Activated CD4-positive, alpha-beta memory T cell treated with anti-CD3 and anti-CD28 coated beads, Interleukin-2, amount 10 ng/mL, durations not matched to agents 7 days and 5 days (primary cell): ENCODE results near the gene CHAT. TPM values are rescaled to one million over a fixed set of nuclear protein-coding genes. Genes with fewer than 3 reads are reported as not detected.
"Not testable (repeated sequence)": the region's sequence is repeated elsewhere in the genome, so short reads cannot be mapped to it uniquely, and the experiment has no call there.

Experiments
- CTCF ChIA-PET: fragments of 350-600 bp; sonication (Branson Sonifier 250); formaldehyde crosslinking; loops from one replicate; lab custom pipeline; 2021; ENCODE audit warnings: antibody characterized with exemption, inconsistent platforms; lab: Charles Lee
- POLR2A ChIA-PET: fragments of 350-600 bp; sonication (Branson Sonifier 250); formaldehyde crosslinking; loops from one replicate; lab custom pipeline; 2021; ENCODE audit warnings: antibody characterized with exemption; lab: Charles Lee
- DNase-seq: peaks from one replicate; pipeline ENCODE4 v3.0.0-alpha.2; 2020
- H3K27ac Mint-ChIP-seq: one replicate; pipeline ENCODE4 v1.8.0; 2021; ENCODE audit warnings: mild to moderate bottlenecking, mixed read lengths
- H3K27me3 Mint-ChIP-seq: one replicate; pipeline ENCODE4 v1.8.0; 2021; ENCODE audit warnings: mixed read lengths
- H3K36me3 Mint-ChIP-seq: one replicate; pipeline ENCODE4 v1.8.0; 2021; ENCODE audit warnings: low read depth, mixed read lengths
- H3K4me1 Mint-ChIP-seq: one replicate; pipeline ENCODE4 v1.8.0; 2021; ENCODE audit warnings: mixed read lengths
- H3K4me3 Mint-ChIP-seq: one replicate; pipeline ENCODE4 v1.8.0; 2021; ENCODE audit warnings: mild to moderate bottlenecking, mixed read lengths
- H3K9me3 Mint-ChIP-seq: one replicate; pipeline ENCODE4 v1.8.0; 2021; ENCODE audit warnings: mixed read lengths
- total RNA-seq, 2 experiments: library from RNA; stranded (reverse); gene quantifications; one replicate each; pipeline ENCODE4 v1.2.3, GENCODE V29; 2021

CHAT gene
- total RNA-seq, 2 experiments from 2014 or later = not detected

- Mint-ChIP-seq H3K4me3 (no peak overlapping the region), H3K36me3 (no peaks in the 10 kb centered on the region), H3K27ac (no peak overlapping the region), H3K27me3 (no peaks in the 10 kb centered on the region), H3K4me1 (no peaks in the 10 kb centered on the region), H3K9me3 (peaks cover 6% of the 10 kb centered on the region)
- ChIA-PET CTCF (no interaction called here), POLR2A (no interaction called here)
- DNase-seq = no peak
These were observed 48.5 kb downstream of the CHAT start for GRCh38 chr10:49662169-49662830.

- Mint-ChIP-seq H3K9me3 (peaks cover 6% of the 10 kb centered on the region), H3K27ac (no peak overlapping the region), H3K4me3 (no peak overlapping the region), H3K36me3 (no peaks in the 10 kb centered on the region), H3K27me3 (no peaks in the 10 kb centered on the region), H3K4me1 (no peaks in the 10 kb centered on the region)
- DNase-seq = no peak
- POLR2A ChIA-PET = no interaction called here
- CTCF ChIA-PET = no interaction called here
These were observed 49.8 kb downstream of the CHAT start for GRCh38 chr10:49663596-49663995.

GRCh38 chr10:49664006-49664841 is 50.4 kb downstream of the CHAT start:
- no peak for DNase-seq
- POLR2A ChIA-PET = no interaction called here
- Mint-ChIP-seq H3K27me3 (no peaks in the 10 kb centered on the region), H3K36me3 (no peaks in the 10 kb centered on the region), H3K27ac (no peak overlapping the region), H3K9me3 (peaks cover 2% of the 10 kb centered on the region), H3K4me1 (no peaks in the 10 kb centered on the region), H3K4me3 (no peak overlapping the region)
- CTCF ChIA-PET = no interaction called here

- Mint-ChIP-seq H3K9me3 (no peaks in the 10 kb centered on the region), H3K36me3 (no peaks in the 10 kb centered on the region), H3K27me3 (no peaks in the 10 kb centered on the region), H3K4me3 (no peak overlapping the region), H3K4me1 (no peaks in the 10 kb centered on the region), H3K27ac (no peak overlapping the region)
- DNase-seq = no peak
- ChIA-PET CTCF (no interaction called here), POLR2A (no interaction called here)
These were observed 51.1 kb downstream of the CHAT start for GRCh38 chr10:49664842-49665355.

- Mint-ChIP-seq H3K27ac (no peak overlapping the region), H3K27me3 (peaks cover 3% of the 10 kb centered on the region), H3K36me3 (no peaks in the 10 kb centered on the region), H3K4me1 (no peaks in the 10 kb centered on the region), H3K4me3 (no peak overlapping the region), H3K9me3 (no peaks in the 10 kb centered on the region)
- ChIA-PET CTCF (no interaction called here), POLR2A (no interaction called here)
- DNase-seq = no peak
These were observed 52.3 kb downstream of the CHAT start for GRCh38 chr10:49666054-49666615.

GRCh38 chr10:49666685-49667084 is 52.8 kb downstream of the CHAT start:
- Mint-ChIP-seq H3K4me3 (no peak overlapping the region), H3K9me3 (no peaks in the 10 kb centered on the region), H3K27me3 (peaks cover 7% of the 10 kb centered on the region), H3K36me3 (no peaks in the 10 kb centered on the region), H3K27ac (no peak overlapping the region), H3K4me1 (no peaks in the 10 kb centered on the region)
- no peak for DNase-seq
- ChIA-PET CTCF (no interaction called here), POLR2A (no interaction called here)

GRCh38 chr10:49667991-49668390 is 54.2 kb downstream of the CHAT start:
- H3K4me3 Mint-ChIP-seq = no peak overlapping the region
- POLR2A ChIA-PET = no interaction called here
- H3K27ac Mint-ChIP-seq = no peak overlapping the region
- H3K27me3 Mint-ChIP-seq = peaks cover 10% of the 10 kb centered on the region
- DNase-seq = no peak
- CTCF ChIA-PET = no interaction called here
- H3K36me3 Mint-ChIP-seq = no peaks in the 10 kb centered on the region
- no peaks in the 10 kb centered on the region for H3K4me1 Mint-ChIP-seq
- no peaks in the 10 kb centered on the region for H3K9me3 Mint-ChIP-seq

- peaks cover 17% of the 10 kb centered on the region for H3K27me3 Mint-ChIP-seq
- POLR2A ChIA-PET = no interaction called here
- no peak for DNase-seq
- CTCF ChIA-PET = no interaction called here
- no peak overlapping the region for H3K4me3 Mint-ChIP-seq
- no peaks in the 10 kb centered on the region for H3K36me3 Mint-ChIP-seq
- no peak overlapping the region for H3K27ac Mint-ChIP-seq
- no peaks in the 10 kb centered on the region for H3K9me3 Mint-ChIP-seq
- no peaks in the 10 kb centered on the region for H3K4me1 Mint-ChIP-seq
These were observed 54.8 kb downstream of the CHAT start for GRCh38 chr10:49668684-49669083.

GRCh38 chr10:49678827-49679479 is 65.1 kb downstream of the CHAT start:
- Mint-ChIP-seq H3K4me3 (no peak overlapping the region), H3K27ac (no peak overlapping the region), H3K36me3 (no peaks in the 10 kb centered on the region), H3K27me3 (peaks cover 34% of the 10 kb centered on the region), H3K9me3 (peaks cover 4% of the 10 kb centered on the region), H3K4me1 (no peaks in the 10 kb centered on the region)
- POLR2A ChIA-PET = no interaction called here
- CTCF ChIA-PET = no interaction called here
- DNase-seq = no peak

GRCh38 chr10:49679480-49679893 is 65.7 kb downstream of the CHAT start, which contains the start of gene C10orf53:
TSS of gene C10orf53 (plus strand) at chr10:49679651. CDS start at chr10:49679698, 47 bp downstream.
- DNase-seq = peak; percentile 28
- CTCF ChIA-PET = no interaction called here
- peaks cover 35% of the 10 kb centered on the region for H3K27me3 Mint-ChIP-seq
- H3K36me3 Mint-ChIP-seq = no peaks in the 10 kb centered on the region
- H3K9me3 Mint-ChIP-seq = peaks cover 4% of the 10 kb centered on the region
- H3K4me1 Mint-ChIP-seq = no peaks in the 10 kb centered on the region
- H3K27ac Mint-ChIP-seq = no peak within 1 kb of the TSS
- no peak within 1 kb of the TSS for H3K4me3 Mint-ChIP-seq
- POLR2A ChIA-PET = no interaction called here

GRCh38 chr10:49682449-49682848 is 68.6 kb downstream of the CHAT start:
- CTCF ChIA-PET, POLR2A ChIA-PET, H3K9me3 Mint-ChIP-seq, H3K4me3 Mint-ChIP-seq, H3K36me3 Mint-ChIP-seq, DNase-seq, H3K4me1 Mint-ChIP-seq, H3K27ac Mint-ChIP-seq: not testable (repeated sequence)
- peaks cover 30% of the 10 kb centered on the region for H3K27me3 Mint-ChIP-seq

- H3K36me3 Mint-ChIP-seq = no peaks in the 10 kb centered on the region
- DNase-seq = no peak
- peaks cover 31% of the 10 kb centered on the region for H3K27me3 Mint-ChIP-seq
- POLR2A ChIA-PET = no interaction called here
- peaks cover 5% of the 10 kb centered on the region for H3K9me3 Mint-ChIP-seq
- CTCF ChIA-PET = no interaction called here
- H3K4me3 Mint-ChIP-seq = no peak overlapping the region
- no peaks in the 10 kb centered on the region for H3K4me1 Mint-ChIP-seq
- no peak overlapping the region for H3K27ac Mint-ChIP-seq
These were observed 69.0 kb downstream of the CHAT start for GRCh38 chr10:49682879-49683278.

GRCh38 chr10:49686651-49687050 is 72.8 kb downstream of the CHAT start:
- H3K27me3 Mint-ChIP-seq = peaks cover 49% of the 10 kb centered on the region
- H3K9me3 Mint-ChIP-seq = peaks cover 1% of the 10 kb centered on the region
- H3K27ac Mint-ChIP-seq = no peak overlapping the region
- H3K36me3 Mint-ChIP-seq = no peaks in the 10 kb centered on the region
- POLR2A ChIA-PET = no interaction called here
- H3K4me3 Mint-ChIP-seq = no peak overlapping the region
- DNase-seq = no peak
- CTCF ChIA-PET = no interaction called here
- H3K4me1 Mint-ChIP-seq = no peaks in the 10 kb centered on the region
